ENCODE results near the gene ASB3.
"Not testable (repeated sequence)": the region's sequence is repeated elsewhere in the genome, so short reads cannot be mapped to it uniquely, and the experiment has no call there.

The ASB3 gene, protein sequence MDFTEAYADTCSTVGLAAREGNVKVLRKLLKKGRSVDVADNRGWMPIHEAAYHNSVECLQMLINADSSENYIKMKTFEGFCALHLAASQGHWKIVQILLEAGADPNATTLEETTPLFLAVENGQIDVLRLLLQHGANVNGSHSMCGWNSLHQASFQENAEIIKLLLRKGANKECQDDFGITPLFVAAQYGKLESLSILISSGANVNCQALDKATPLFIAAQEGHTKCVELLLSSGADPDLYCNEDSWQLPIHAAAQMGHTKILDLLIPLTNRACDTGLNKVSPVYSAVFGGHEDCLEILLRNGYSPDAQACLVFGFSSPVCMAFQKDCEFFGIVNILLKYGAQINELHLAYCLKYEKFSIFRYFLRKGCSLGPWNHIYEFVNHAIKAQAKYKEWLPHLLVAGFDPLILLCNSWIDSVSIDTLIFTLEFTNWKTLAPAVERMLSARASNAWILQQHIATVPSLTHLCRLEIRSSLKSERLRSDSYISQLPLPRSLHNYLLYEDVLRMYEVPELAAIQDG

DNA sequence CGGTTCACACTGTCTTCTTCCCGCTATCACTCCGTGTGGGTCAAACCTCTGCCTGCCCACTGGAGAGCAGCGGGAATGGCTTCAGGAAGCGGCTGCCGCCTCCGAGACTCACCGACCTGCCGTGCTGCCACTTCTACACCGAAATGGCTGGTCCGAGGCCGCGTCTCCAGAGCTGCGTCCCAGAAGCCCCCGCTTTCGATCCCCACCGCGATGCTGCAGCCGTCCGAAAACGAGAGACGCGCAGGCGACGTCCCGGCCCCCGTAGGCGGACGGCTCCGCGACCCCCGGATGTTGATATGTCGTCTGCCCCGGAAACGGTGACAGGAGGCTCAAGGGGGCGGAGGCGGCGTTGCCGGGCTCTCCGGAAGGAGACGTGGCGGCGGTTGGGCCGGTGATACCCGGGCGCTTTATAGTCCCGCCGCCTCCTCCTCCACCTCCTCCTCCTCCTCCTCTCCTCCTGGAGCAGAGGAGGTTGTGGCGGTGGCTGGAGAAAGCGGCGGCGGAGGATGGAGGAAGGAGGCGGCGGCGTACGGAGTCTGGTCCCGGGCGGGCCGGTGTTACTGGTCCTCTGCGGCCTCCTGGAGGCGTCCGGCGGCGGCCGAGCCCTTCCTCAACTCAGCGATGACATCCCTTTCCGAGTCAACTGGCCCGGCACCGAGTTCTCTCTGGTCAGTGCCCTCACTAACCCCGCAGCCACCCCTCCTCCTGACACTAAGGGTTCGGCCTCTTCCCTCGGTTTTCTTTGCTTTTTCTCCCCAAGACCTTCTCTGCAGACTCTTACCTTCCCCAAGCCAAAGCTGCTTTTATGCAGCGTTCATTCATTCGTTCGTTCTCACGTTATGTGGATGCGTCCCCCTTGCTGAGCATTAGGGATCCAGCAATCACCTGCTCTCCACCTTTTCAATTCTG is at the start of gene ASB3, which contains the start of gene ERLEC1:
Gene ASB3, minus strand, starts transcription at position 249 of the 909 bp plus-strand sequence. CDS start 21,381 bp downstream, outside the sequence.
Gene ERLEC1, plus strand, starts transcription at position 340 of the 909 bp plus-strand sequence. Its CDS starts 167 bp downstream, at position 507.
- DNase-seq: peak; percentile 94

DNA sequence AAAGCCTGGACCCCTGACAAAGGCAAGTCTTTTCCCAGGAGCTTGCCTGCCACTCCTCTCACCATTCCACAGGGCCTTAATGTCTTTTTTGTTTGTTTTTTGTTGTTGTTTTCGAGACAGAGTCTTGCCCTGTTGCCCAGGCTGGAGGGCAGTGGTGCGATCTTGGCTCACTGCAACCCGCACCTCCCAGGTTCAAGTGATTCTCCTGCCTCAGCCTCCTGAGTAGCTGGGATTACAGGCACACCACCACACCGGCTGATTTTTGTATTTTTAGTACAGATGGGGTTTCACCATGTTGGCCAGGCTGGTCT is 43.2 kb upstream of the ASB3 start:
- DNase-seq: not testable (repeated sequence)

DNA sequence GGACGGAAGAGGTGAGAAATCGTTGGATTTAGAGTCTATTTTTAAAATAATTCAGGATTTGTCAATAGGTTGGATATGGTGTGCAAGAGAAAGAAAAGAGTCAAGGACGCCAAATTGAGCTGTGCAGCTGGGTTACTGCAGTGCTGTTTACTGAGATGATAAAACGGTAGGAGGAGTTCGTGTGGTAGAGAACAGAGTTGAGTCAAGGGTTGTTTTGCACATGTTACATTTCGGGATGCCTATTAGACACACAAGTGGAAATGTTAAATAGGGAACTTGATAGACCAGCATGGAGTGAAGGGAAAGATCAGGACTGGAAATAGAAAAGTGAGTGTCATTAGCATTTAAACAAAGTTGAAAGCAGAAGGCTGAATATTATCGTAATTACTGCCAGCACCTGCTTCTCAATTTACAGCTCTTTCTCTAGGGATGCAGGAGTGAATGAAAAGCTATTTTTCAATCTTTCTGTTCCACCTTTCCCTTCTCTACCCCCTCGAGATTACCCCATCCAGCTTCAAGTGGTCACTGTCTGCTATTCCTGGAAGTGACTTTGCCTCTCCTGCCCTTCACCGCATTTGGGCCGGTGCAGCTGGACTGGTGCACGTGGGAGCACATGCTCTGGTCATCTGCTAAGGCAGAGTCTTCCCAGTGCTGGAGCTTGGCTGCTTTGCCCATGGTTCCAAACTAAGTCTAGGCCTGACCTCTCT is 42.7 kb upstream of the ASB3 start:
- no peak for DNase-seq

DNA sequence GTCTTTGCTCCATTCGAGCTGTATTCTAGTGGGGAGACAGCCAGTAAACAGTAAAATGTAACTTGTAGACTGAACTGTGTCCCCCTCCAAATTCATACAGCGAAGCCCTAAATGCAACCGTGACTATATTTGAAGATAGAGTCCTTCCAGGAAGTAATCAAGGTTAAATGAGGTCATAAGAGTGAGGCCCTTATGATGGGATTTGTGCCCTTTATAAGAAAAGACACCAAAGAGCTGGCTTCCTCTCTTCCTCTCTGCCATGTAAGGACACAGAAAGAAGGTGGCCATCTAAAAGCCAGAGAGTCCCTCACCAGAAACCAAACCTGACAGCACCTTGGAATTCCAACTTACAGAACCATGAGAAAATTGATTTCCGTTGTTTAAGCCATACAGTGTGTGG is 41.6 kb upstream of the ASB3 start:
- DNase-seq: no peak

DNA sequence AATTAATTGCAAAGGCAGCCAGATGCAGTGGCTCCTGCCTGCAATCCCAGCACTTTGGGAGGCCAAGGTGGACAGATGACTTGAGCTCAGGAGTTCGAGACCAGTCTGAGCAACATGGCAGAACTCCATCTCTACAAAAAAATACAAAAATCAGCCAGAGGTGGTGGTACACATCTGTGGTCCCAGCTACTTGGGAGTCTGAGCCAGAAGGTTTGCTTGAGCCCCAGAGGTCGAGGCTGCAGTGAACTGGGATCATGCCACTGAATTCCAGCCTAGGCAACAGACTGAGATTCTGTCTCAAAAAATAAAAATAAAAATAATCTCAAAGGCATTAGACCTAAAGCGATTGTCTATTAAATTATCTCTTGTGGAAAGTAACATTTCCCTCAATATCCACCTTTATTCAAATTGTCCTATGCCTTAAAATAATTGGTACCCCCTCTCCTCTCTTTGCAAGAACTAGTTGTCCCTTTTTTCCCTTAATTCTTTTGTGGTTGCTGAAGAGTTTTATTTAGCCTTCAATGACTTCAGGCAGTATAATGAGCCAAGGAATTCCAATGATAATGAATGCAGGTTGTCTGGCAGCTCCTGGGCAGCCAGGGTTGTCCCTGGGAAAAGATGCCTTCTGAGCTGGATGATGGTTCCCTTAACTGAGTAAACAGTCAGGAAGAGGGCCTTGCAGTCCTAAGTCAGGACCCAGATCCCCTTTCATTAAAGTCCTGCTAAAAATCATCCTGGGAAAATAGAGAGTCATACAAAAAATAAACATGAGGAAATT is 40.8 kb upstream of the ASB3 start:
- no peak for DNase-seq

DNA sequence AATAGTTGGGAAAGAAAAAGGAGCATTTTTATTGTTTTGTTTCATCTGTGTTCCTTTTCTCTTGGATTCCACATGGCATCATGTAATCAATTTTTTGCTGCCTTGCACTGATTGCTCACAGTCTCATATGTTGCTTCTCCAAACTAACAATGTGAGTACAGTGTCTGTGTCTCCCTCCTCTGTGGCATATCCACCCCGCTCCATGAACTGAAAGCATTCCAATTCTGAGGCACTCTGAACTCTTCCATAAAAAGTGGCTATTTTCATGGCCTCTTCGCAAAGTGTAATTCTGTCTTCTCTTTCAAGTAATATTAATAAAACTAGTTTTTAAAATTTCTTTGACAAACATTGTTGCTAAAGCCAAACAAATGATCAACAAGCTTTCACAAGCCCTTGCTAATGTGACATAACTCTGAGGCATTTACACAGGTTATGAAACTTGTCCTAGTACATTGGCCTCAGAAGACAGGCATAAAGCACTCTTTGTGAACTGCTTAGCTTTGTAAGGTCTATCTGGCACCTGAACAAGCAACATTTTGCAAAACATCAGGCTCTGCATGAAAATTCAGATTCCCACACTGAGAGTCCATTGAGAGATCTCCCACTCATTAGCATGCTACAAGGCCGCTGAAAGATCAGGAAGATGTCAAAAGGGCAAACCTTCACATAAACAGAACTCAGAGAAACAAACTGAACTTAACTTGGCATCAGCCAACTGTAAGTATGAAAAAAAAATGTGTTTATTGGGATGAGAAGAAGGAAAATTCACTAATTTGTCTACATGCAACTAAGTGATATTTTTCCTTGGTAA is 40.0 kb upstream of the ASB3 start:
- DNase-seq: no peak

DNA sequence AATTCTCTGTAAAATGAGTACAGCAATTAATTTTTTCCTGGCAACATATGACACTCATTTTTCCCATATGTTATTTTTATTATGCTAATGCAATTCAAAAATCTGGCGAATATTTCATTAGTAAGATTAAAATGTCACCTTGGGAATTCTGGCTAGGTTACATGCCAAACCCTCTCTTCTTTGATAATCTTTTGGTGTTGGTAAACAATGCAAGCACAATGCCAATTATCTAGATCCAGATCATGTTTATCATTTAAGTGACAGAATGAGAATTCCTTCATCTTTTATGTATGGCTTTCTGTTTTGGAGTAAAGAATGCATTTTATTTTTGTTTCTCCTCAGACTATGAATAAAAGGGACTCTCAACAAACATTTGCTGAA is 39.3 kb upstream of the ASB3 start:
- DNase-seq: no peak

DNA sequence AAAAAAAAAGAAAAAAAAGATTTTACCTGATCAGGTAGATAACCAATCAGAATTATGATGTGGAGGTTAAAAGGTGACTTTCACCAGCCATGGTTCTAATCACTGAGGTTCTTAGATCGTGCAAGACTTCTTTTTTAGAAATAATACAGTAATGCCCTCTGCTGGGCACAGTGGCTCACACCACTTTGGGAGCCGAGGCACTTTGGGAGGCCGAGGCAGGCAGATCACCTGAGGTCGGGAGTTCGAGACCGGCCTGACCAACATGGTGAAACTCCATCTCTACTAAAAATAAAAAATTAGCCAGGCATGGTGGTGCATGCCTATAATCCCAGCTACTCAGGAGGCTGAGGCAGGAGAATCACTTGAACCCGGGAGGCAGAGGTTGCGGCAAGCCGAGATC is 36.9 kb upstream of the ASB3 start:
- DNase-seq: peak; percentile 48

DNA sequence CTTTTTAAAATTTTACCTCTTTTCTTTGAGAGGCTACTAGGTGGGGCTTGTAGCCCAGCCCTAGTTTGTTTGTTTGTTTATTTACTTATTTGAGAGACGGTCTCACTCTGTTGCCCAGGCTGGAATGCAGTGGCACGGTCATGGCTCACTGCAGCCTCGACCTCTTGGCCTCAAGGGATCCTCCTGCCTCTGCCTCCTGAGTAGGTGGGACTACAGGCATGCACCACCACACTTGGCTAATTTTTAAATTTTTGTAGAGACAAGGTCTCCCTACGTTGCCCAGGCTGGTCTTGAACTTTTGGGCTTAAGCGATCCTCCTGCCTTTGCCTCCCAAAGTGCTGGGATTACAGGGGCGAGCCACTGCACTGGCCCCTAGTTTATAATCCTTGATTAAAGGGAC is 35.1 kb upstream of the ASB3 start:
- no peak for DNase-seq

DNA sequence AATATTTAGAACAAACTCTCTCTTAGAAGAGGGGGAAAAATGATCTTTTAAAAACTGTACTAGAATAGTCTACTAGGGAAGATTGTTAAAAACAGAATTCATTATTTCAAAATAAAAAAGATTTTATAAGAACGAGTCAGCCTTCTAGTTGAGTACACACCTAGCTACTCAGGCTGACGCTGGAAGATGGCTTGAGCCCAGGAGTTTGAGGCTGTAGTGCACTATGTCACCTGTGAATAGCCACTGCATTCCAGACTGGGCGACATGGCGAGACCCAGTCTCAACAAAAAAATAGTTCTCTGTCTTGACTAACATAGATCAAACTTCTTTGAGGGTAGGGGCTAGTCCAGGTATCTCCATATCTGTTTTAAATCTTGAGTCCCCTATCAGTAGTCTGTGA is 34.0 kb upstream of the ASB3 start:
- DNase-seq: no peak

DNA sequence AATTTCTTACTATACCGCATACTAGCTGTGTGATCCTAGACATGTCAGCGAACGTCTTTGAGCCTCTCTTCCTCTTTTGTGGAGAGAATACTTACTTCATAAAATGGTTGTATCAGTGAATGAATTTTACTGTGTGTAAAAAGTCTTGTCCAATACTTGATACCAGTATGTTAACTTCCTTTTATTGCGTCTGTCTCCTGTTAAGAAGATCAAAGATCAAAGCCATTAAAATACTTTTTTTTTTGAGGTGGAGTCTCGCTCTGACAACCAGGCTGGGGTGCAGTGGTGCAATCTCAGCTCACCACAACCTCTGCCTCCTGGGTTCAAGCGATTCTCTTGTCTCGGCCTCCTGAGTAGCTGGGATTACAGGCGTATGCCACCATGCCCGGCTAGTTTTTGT is 33.3 kb upstream of the ASB3 start:
- DNase-seq: no peak

DNA sequence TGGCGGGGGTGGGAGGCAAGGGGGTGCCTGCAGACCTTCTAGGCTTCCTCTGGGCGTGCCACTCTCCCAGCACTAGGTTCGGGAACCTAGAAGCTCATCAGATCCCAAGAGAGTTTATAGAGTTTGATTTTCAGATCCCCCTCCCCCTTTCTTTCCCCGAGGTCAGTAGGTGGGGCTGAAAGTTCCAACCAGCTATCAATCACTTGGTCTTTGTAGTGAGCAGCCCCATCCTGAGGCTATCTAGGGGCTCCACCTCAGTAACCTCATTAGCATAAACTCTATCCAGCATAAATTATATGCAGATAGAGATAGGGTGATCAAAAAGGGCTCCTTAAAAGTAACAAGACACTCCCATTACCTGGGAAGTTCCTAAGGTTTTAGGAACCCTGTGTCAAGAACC is 32.9 kb upstream of the ASB3 start:
- DNase-seq: no peak

DNA sequence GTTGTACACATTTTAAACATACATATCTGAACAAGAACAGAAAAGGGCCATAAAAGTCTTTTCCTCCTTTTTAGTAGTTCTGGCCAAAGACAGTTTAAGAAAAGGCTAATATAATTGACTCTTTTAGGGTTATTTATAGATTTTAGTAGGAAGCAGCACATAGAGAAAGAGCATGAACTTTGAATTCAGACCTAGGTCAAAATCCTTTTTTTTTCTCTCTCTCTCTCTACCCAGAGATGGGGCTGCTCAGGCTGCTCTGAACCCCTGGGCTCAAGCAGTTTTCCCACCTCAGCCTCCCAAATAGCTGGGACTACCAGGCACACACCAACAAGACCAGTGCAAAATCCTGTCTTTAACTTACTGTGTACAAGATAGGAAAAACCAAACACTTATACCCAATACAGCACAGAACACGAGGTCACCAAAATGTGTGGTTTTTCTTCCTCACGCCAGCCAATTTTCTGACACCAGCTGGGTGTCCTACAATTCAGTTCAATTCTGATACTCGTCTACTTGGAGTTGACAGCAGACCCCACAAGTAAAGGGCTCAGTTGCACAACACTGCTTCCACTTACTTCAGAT is 32.2 kb upstream of the ASB3 start:
- no peak for DNase-seq

DNA sequence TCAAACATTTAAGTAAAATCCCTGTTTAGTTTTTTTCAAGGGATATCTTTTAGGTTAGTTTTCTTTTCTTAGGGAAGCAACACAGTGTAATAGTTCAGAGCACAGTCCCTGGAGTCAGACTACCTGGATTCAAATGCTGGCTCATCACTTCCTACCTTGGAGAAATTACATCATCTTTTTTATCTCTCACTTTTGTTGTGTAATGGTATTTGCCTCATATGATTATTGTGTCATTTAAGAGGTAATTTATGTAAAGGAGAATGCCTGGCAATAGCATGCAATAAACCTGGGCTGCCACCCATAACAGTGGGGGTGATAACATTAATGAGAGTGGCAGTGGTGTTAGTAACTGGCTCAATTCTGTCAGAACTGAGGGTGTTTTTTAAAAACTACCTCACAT is 26.4 kb upstream of the ASB3 start:
- DNase-seq: no peak

DNA sequence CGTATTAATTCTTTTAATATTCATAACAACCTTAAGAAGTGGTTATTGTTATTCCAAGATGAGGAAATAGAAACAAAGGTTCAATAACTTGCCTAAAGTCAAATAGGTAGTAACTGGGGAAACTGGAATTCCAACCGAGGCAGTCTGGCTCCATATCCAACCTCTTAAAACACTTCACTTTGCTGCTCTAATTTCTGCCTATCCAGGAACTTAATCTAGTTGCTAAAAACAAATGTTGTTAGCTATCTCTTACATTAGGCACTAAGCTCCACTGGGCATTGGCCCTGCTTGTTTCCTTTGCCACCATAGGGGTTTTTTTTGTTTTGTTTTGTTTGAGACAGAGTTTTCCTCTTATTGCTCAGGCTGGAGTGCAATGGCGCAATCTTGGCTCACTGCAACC is 24.8 kb upstream of the ASB3 start:
- DNase-seq: no peak

DNA sequence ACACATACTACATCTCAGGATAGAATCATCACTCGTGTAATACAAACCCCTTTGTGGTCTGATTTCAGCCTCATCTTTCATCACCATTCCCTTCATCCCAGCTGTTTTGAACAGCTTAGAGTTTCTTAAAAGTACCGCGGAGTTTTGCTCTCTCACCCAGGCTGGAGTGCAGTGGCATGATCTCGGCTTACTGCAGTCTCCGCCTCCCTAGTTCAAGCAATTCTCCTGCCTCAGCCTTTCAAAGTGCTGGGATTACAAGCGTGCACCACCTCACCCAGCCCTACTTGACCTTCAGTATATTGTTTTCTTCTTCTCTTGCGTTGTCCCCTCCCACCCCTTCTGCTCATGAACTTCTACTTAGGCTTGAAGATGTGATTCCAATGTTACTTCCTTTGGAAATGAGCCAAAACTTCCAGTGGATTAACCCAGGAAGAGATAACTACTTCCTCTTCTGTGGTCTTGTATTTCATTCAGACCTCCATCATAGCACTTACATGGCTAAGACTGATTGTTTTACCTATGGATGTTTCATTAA is 15.9 kb upstream of the ASB3 start:
- no peak for DNase-seq

DNA sequence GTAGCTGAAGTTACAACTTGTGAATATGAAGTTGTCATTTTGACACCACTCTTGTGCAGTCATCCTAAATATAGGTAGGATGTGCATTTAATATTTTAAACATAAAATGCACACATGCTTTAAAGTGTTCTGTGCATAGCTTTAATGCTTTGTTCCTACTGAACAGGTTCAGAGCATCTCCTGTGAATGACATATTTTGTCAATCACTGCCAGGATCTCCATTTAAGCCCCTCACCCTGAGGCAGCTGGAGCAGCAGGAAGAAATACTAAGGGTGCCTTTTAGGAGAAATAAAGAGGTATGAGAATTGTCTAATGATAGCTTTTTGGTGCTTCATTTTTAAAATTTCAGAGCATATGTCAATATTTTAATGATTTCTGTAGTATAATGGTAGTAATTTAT is 14.8 kb upstream of the ASB3 start:
- DNase-seq: no peak

DNA sequence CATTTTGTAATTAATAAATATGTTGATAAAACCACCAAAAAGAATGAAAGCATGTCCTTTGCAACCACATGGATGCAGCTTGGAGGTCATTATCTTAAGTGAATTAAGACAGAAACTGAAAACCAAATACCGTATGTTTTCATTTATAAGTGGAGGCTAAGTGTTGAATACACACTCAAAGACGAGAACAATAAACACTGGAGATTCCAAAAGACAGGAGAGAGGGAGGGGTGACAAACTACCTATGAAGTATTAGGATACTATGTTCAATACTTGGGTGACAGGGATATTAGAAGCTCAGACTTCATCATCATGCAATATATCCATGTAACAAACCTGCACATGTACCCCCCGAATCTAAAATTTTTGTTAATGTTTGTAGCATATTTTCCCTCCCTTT is 7.1 kb upstream of the ASB3 start:
- no peak for DNase-seq

DNA sequence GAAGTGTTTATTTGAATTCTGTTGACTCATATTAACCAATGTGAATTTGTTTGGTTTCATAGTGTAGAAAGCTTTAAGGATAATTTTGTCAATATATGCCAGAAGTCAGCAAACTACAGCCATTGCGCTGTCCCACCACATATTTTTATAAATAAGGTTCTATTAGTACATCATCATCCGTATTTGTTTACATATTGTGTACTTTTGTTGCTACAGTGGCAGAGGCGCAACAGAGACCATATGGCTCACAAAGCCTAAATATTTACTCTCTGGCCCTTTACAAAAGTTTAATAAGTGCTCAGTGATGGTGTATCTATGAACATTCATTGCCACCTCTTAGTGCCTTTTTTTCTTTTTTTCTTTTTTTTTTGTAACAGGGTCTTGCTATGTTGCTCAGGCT is 6.5 kb upstream of the ASB3 start:
- DNase-seq: no peak

DNA sequence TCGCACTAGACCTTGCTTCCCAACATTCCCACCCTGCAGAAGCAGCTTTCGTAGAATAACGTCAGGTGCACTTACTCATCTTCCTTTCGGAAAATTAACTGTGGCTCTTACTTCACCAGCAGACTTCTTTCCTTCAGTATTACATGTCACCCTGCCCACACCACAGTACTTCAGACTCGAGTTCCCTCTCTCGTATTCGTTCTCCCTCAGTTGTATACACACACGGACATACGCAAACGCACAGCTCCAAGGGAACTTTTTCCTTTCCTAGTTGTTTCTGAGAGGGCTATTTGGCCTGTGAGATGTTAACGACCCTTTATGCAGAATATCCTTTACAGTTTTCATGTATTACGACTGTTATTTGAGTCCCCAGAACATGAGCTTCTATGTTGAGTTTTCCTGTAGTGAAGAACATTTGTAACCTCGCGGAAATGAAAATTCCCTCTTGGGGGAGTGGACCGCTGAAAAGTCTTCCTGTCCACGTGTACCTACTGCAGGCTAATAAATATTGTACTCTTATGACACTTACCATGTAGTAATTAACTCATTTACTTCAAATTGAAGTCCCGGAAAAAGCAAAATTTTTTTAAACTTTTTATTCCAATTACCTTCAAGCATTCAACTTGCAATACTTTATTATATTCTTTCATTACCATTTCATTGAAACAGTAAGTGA is 999 bp upstream of the ASB3 start:
- DNase-seq: peak; percentile 41

Data from hematopoietic multipotent progenitor cell treated with erythropoietin and hydrocortisone succinate and interleukin-3 and kit ligand, for 6 days (in vitro differentiated cells).